Pancreas (tissue), 10 donors: ENCODE data around the gene SMOC2. TPM values are rescaled to one million over a fixed set of nuclear protein-coding genes. Genes with fewer than 3 reads are reported as not detected.

ENCODE experiments used
- ATAC-seq, 4 donors: fragments of 200-7000 bp; cut with Tn5 transposase; one replicate each; pipeline versions ENCODE4 v1.8.0 to v1.9.1; 2020; ENCODE audit warnings: mild to moderate bottlenecking in 4 of 4, moderate library complexity in 4 of 4
- DNase-seq, 6 donors: peaks; one replicate each; pipeline ENCODE4 v3.0.0-alpha.2; 2020
- FAIRE-seq: peaks from 2 replicates; lab custom pipeline; 2012; peaks lifted over from hg19 to GRCh38; lab: Jason Lieb, UNC
- H3K27ac ChIP-seq, 4 donors: fragments of 200-600 bp; sonication (generic); 1 replicate in 3 of 4; 2 replicates in 1 of 4; pipeline versions ENCODE4 v1.5.0 to v1.8.0; 2020
- H3K27me3 ChIP-seq, 4 donors: fragments of 200-600 bp; one replicate each; pipeline ENCODE4 v1.8.0; 2021
- H3K36me3 ChIP-seq, 3 donors: fragments of 200-600 bp; sonication (generic) in 1 of 3; one replicate each; pipeline versions ENCODE4 v1.5.0 to v1.8.0; 2020 to 2021
- H3K4me1 ChIP-seq, 3 donors: fragments of 200-600 bp; one replicate each; pipeline ENCODE4 v1.8.0; 2021
- H3K4me3 ChIP-seq, 4 donors: fragments of 200-600 bp; sonication (generic) in 2 of 4; one replicate each; pipeline versions ENCODE4 v1.5.0 to v1.8.0; 2020 to 2021
- H3K9me3 ChIP-seq, 4 donors: fragments of 200-600 bp; one replicate each; pipeline ENCODE4 v1.8.0; 2021
- WGBS, 2 donors: extraction: QIAGEN DNeasy Blood & Tissue Kit; methylation state at CpG; one replicate each; pipeline ENCODE4 v1.1.7; 2013; 5-methylcytosine and 5-hydroxymethylcytosine counted together
- intact Hi-C, 3 donors: fragments of 100-400 bp; cut with DNase I; formaldehyde crosslinking; loops; one replicate each; pipeline versions ENCODE4 v1.11.1 to v1.14.2; 2022
- polyA plus RNA-seq, 2 donors: library from polyadenylated mRNA; stranded (reverse); fragments of 200-250 nt; gene quantifications; one replicate each; pipeline ENCODE4 v1.2.3, GENCODE V29; 2013
- total RNA-seq, 6 donors: library from RNA; stranded (reverse); fragmentation: NEBNext Ultra II Directional in 4 of 6; extraction: Animal tissue kit (Norgen Biotek cat#: 25700) in 4 of 6; gene quantifications; one replicate each; pipeline versions ENCODE4 v1.2.1 to v1.2.4, GENCODE V29; 2021 to 2023
- TF ChIP-seq, protein P1 (sequence below), 4 donors: fragments of 200-600 bp; sonication (generic) in 3 of 4; IDR thresholded peaks; one replicate each; pipeline versions ENCODE4 v1.5.0 to v1.8.0; 2021; ENCODE audit warnings: antibody characterized with exemption in 4 of 4
- donor health status: healthy with polysubstance abuse.
- donor health status: DM: no; HTN: no; CAD: no; lungs with moderate emphysema.
- donor health status: DM: no; HTN: no; CAD: no.
- donor health status: control.
- donor health status: control.
- donor health status: Bipolar disorder and iron deficiency.
- donor health status: DM: yes; HTN: yes; CAD: no.
- donor health status: DM: no; HTN: no; CAD: no.
- donor health status: DM: no; HTN: no; CAD: no.
- donor health status: DM: yes; HTN: yes; CAD: no.

Gene SMOC2
- total and polyA plus RNA-seq, 8 donors = 2.5 to 18.4 (median 6.5) TPM

DNA sequence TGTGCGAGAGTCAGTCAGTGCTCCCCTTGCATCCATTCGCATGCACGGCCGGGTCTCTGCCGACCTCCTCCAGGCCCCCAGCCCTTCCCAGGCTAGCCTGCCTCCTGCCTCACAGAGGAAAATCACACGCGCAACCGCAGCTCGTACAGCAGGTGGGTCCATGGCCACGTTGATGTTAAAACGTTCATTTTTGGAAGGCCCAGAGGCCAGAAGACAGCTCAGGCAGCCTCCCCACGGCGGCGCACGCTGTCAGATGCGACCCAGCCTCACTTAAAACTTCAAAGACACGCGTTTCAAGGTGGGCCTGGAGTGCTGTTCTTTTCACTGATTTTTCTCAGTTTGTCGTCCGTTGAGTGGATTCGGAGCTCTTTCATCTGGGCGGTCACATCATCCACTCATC is 276.5 kb downstream of the SMOC2 start:
- Histone ChIP-seq H3K27me3 (no peaks in the 10 kb centered on the region), H3K4me1 (no peaks in the 10 kb centered on the region), H3K4me3 (no peak overlapping the region), H3K27ac (no peak overlapping the region), H3K36me3 (no peaks in the 10 kb centered on the region), H3K9me3 (no peaks in the 10 kb centered on the region)
- DNase-seq = no peak
- FAIRE-seq = no peak
- TF ChIP-seq, protein P1, sequence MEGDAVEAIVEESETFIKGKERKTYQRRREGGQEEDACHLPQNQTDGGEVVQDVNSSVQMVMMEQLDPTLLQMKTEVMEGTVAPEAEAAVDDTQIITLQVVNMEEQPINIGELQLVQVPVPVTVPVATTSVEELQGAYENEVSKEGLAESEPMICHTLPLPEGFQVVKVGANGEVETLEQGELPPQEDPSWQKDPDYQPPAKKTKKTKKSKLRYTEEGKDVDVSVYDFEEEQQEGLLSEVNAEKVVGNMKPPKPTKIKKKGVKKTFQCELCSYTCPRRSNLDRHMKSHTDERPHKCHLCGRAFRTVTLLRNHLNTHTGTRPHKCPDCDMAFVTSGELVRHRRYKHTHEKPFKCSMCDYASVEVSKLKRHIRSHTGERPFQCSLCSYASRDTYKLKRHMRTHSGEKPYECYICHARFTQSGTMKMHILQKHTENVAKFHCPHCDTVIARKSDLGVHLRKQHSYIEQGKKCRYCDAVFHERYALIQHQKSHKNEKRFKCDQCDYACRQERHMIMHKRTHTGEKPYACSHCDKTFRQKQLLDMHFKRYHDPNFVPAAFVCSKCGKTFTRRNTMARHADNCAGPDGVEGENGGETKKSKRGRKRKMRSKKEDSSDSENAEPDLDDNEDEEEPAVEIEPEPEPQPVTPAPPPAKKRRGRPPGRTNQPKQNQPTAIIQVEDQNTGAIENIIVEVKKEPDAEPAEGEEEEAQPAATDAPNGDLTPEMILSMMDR (IDR thresholded peaks at IDR 0.05) = no peak
- 73 to 81% methylated on average over 22 of the region's 22 CpGs for WGBS, 2 donors
- ATAC-seq = no peak
- intact Hi-C loops = no loop called here

Other genes starting within 250 kb of the SMOC2 start
- 1 to 10 TPM in 5 of 6 donors, under 1 TPM in 1; 0.87 to 6.5 (median 2.8) TPM for gene DACT2, start 121.4 kb upstream of the SMOC2 start, total RNA-seq
- gene DACT2, start 121.4 kb upstream of the SMOC2 start, polyA plus RNA-seq = 1 to 10 TPM; 3.6 to 6.2 TPM